Upper lobe of left lung (tissue), 4 donors: ENCODE measurements around the gene CUX1.

Experiments used
- POLR2A ChIP-seq, 4 donors: fragments of 450-650 bp; IDR thresholded peaks; one replicate each; pipeline ENCODE4 v1.5.1; 2016 to 2017; ENCODE audit warnings: antibody characterized with exemption in 4 of 4, mild to moderate bottlenecking in 2 of 4
- POLR2AphosphoS5 ChIP-seq, 2 donors: sonication (generic); formaldehyde crosslinking; IDR thresholded peaks; one replicate each; pipeline ENCODE4 v1.5.1; 2017; ENCODE audit warnings: antibody characterized with exemption in 2 of 2
- TF ChIP-seq, protein P1 (sequence below), 6 experiments: fragments of 450-650 bp in 4 of 6; fragments of 200-600 bp in 2 of 6; sonication (generic) in 2 of 6; IDR thresholded peaks; one replicate each; pipeline ENCODE4 v1.5.1; 2016 to 2019; ENCODE audit warnings: antibody characterized with exemption in 6 of 6

DNA sequence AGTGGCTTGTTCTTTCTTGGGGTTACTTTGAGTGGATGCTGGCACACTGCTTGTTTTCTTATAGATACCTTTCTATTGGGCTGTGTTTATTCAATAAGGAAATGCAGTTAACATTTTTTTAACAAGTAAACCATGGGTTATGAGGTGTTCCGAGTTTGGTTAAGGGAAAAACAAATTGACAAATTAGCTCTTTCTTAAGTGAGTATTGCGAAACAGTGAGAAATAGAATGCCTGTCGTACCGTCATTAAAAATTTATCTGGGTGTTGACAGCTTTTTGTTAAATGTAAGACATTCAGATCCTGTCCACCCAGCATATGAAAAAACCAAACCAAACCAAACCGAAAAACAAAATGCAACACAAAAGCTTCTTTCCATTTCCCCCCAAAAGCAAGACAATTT, 6.2 kb downstream of the CUX1 start:
- TF ChIP-seq, protein P1, sequence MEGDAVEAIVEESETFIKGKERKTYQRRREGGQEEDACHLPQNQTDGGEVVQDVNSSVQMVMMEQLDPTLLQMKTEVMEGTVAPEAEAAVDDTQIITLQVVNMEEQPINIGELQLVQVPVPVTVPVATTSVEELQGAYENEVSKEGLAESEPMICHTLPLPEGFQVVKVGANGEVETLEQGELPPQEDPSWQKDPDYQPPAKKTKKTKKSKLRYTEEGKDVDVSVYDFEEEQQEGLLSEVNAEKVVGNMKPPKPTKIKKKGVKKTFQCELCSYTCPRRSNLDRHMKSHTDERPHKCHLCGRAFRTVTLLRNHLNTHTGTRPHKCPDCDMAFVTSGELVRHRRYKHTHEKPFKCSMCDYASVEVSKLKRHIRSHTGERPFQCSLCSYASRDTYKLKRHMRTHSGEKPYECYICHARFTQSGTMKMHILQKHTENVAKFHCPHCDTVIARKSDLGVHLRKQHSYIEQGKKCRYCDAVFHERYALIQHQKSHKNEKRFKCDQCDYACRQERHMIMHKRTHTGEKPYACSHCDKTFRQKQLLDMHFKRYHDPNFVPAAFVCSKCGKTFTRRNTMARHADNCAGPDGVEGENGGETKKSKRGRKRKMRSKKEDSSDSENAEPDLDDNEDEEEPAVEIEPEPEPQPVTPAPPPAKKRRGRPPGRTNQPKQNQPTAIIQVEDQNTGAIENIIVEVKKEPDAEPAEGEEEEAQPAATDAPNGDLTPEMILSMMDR (IDR thresholded peaks at IDR 0.05): no peak
- no peak for TF ChIP-seq POLR2A (IDR thresholded peaks at IDR 0.05)
- TF ChIP-seq POLR2AphosphoS5 (IDR thresholded peaks at IDR 0.05): no peak
